SJCRH30 (cell line): ENCODE measurements around the gene PXDN. TPM values are rescaled to one million over a fixed set of nuclear protein-coding genes. Genes with fewer than 3 reads are reported as not detected.

Experiments used
- DNase-seq, 2 experiments: peaks; one replicate each; pipeline ENCODE4 v3.0.0-alpha.2; 2015 to 2020
- H3K27ac ChIP-seq: fragments of 250-450 bp; sonication (Bioruptor Pico); 2 replicates; pipeline ENCODE4 v1.5.1; 2020; ENCODE audit warnings: mild to moderate bottlenecking, moderate library complexity
- H3K27me3 ChIP-seq: fragments of 250-450 bp; sonication (Bioruptor Pico); 2 replicates; pipeline ENCODE4 v1.5.1; 2020; ENCODE audit warnings: mild to moderate bottlenecking, moderate library complexity
- H3K36me3 ChIP-seq: fragments of 250-450 bp; sonication (Bioruptor Pico); 2 replicates; pipeline ENCODE4 v1.5.1; 2020; ENCODE audit warnings: mild to moderate bottlenecking, moderate library complexity
- H3K4me1 ChIP-seq: fragments of 250-450 bp; sonication (Bioruptor Pico); 2 replicates; pipeline ENCODE4 v1.5.1; 2020; ENCODE audit warnings: mild to moderate bottlenecking, moderate library complexity
- H3K4me3 ChIP-seq: fragments of 250-450 bp; sonication (Bioruptor Pico); 2 replicates; pipeline ENCODE4 v1.5.1; 2020; ENCODE audit warnings: mild to moderate bottlenecking, moderate library complexity
- H3K9me3 ChIP-seq: fragments of 250-450 bp; sonication (Bioruptor Pico); replicated peaks from 2 replicates; pipeline ENCODE4 v1.5.1; 2020; ENCODE audit warnings: mild to moderate bottlenecking, moderate library complexity
- total RNA-seq: library from RNA; depleted of rRNA; stranded (reverse); fragments of >200 nt; shearing (Covaris generic); gene quantifications from 2 replicates; pipeline ENCODE4 v1.2.3, GENCODE V29; 2014

The PXDN gene
- total RNA-seq, 1 experiment from 2014 or later = 312 TPM

DNA sequence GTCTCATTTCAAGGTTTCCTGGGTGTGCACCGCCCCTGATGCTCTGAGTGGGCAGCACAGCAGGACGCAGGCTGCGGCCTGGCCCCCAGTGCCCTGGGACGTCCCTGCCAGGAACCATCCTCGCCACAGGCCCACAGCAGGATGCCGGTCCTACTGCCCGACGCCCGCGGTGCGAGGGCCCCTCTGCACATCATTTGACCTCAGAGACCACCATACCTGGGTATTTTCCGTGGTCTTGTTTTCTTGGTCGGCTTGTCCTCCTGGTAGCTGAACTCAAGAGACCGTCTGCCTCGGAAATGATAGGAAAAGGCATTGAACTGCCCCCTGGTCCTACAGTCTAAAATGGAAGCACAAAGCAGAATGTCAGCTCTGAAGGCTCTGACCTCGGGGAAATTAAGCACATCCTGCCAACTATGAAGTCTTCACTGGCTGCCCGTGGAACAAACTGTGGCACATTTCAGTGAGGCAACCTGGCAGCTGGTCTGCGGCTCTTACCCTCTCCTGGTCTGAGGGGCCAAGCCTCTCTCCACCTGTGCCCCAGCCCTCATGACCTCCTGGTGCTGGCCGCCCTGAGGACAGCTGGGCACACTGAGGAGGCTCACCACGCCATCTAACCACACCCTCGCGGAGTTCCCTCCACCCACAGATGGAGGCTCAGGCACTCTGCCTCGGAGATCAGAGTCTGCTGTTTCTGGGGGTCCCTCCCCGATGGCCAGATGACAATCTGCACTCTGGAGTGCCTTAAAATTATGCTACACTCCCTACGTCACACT lies 105.0 kb downstream of the PXDN start:
- peaks cover 4% of the 10 kb centered on the region for H3K4me1 ChIP-seq
- H3K9me3 ChIP-seq = no peaks in the 10 kb centered on the region
- H3K36me3 ChIP-seq = peaks cover 75% of the 10 kb centered on the region
- H3K4me3 ChIP-seq = no peak overlapping the region
- H3K27ac ChIP-seq = no peak overlapping the region
- no peaks in the 10 kb centered on the region for H3K27me3 ChIP-seq
- peak; percentile 35 to 41 for DNase-seq

DNA sequence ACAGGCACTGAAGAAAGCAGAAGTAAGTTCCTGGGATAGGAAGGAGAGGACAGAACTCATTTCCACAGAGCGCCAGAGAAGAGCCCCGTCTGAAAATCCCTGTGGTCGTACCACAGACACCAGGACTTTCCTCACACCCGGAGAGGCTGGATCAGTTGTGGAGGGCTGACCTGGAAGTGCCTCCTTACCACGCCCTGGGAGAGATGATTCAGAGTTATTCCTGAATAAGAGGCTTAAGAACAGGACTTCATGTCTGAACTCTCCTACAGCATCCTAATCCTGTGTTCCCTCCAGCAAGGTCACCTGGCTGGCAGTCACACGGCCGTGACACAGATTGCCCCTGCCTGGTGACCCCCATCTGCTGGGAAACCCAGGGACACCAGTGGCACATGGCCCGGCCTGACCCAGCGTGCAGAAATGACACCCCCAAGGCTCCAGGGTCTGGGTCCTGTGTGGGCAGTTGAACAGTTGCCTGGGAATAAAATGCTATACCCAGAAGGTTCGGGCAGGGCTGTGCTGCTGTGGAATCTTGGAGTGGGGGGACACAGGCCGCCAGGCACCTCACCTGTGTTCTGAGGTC lies 105.9 kb downstream of the PXDN start:
- H3K9me3 ChIP-seq = no peaks in the 10 kb centered on the region
- H3K27ac ChIP-seq = no peak overlapping the region
- no peaks in the 10 kb centered on the region for H3K27me3 ChIP-seq
- DNase-seq = no peak
- H3K4me3 ChIP-seq = no peak overlapping the region
- H3K36me3 ChIP-seq = peaks cover 77% of the 10 kb centered on the region
- H3K4me1 ChIP-seq = peaks cover 10% of the 10 kb centered on the region

DNA sequence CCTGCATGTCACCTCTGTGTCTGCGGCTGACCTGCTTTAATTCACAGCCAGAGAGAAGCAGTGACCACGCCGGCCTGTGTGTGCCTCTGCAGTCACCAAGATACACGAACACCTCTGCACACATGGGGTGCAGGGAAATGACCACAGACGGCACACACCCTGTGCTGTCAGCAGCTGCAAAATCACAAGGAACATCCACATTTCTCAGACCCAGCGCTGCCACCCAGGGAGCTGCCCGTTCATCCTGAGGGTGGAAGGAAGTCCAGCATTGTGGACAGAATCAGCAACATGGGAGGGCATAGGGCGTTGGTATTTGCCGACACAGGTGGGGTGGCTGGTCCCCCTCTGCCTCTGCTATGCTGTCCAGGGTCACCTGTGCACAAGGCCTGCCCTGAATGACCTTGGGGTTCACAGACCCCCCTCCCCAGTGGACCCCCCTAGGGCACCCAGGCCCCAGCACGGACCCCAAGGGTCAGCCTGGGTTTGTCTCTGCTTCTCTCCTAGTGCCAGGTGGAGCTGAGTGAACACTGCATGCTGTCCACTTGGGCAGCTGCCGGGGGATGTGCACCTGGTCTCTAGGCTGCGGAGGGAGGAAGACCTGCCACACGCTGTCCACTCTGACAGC lies 107.4 kb downstream of the PXDN start:
- H3K4me3 ChIP-seq = no peak overlapping the region
- H3K4me1 ChIP-seq = peaks cover 14% of the 10 kb centered on the region
- peaks cover 76% of the 10 kb centered on the region for H3K36me3 ChIP-seq
- H3K27ac ChIP-seq = no peak overlapping the region
- H3K9me3 ChIP-seq = no peaks in the 10 kb centered on the region
- no peak for DNase-seq
- no peaks in the 10 kb centered on the region for H3K27me3 ChIP-seq

DNA sequence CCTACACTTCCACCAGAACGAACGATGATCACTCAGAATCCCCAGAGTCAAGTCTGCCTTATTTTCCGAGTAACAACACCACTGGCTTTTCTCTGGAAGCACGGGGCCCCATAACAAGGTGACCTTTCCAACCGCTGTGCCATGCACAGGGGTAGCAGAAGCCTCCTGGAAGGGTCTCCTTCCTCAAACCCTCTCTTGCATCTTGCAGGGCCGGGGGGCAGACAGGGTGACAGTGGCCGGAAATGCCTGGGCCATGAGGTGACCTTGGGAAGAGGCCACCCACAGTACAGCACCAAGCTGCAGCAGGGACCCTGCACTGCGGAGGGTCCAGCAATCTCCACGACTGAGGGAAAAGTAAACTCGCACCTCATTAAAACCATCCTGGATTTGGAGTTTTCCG lies 108.5 kb downstream of the PXDN start:
- Histone ChIP-seq H3K36me3 (peaks cover 80% of the 10 kb centered on the region), H3K9me3 (no peaks in the 10 kb centered on the region), H3K27me3 (no peaks in the 10 kb centered on the region), H3K27ac (no peak overlapping the region), H3K4me1 (peaks cover 14% of the 10 kb centered on the region), H3K4me3 (no peak overlapping the region)
- DNase-seq = no peak

DNA sequence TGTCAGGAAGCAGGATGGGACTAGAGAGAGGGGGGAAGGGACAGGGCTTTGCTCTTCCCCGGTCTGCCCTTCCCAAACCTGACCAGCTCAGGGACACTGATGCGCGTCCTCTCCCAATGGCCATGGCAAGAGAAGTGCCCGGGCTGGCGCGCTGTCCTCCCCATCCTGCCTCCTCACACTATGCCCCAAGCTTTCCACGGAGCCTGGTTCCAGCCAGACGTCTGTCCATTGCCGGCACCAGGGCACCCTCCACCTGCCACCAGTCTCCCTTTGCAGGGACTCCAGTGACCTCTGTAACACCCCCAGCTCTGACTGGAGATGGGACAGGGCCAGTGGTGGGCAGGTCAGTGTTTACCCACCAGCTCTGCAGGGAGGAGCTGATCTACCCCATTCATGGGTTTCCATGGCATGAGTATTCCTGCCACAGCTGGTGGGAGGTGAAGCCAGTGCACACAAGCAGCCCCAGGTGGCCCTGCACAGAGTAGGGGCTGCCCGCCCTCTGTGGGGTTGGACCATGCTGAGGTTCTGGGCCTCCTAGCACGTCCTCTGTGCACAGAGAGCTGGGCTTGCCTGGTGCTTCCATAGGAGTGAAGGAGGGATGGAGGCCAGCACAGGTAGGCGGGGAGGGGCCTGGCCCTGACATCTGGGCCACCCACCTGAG lies 109.5 kb downstream of the PXDN start:
- Histone ChIP-seq H3K4me1 (peaks cover 14% of the 10 kb centered on the region), H3K36me3 (peaks cover 82% of the 10 kb centered on the region)
- DNase-seq = no peak

DNA sequence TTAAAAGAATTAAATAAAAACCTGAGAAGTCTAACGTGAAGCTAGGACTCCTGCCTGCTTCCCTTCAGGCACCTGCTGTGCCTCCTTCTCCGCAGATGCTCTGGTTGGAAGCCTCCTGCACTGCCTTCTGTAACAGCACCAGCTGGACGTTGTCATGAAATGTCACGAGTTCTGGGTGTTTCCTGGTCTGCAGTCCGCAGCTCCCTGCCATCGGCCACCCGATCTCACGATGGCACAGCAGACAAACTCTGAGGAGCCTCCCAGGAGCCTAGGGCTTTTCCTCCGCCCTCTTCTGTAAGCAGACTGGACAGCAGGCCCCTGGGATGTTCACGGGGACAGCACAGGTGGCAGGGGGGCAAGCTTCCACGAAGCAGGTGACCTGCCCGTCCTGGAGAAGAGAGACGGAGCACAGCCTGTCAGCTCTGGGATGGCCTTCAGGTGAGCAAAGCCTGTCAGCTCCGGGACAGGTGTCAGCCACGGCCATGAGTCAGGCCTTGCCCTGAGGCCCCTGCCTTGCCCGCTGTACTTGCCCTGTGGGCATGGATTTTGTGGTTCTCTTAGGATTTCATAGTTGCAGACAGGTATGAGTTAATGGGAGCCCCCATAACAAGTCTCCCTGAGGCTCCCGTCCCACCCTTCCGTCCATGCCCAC lies 110.3 kb downstream of the PXDN start:
- Histone ChIP-seq H3K4me3 (no peak overlapping the region), H3K27me3 (no peaks in the 10 kb centered on the region), H3K36me3 (peaks cover 83% of the 10 kb centered on the region), H3K27ac (no peak overlapping the region), H3K9me3 (0 out of 2 replicates have a peak, but pooled peaks cover 5% of the 10 kb centered on the region), H3K4me1 (peaks cover 10% of the 10 kb centered on the region)
- DNase-seq = no peak

More for the DNA sequence above, 109.5 kb downstream of the PXDN start:
- Histone ChIP-seq H3K27ac (no peak overlapping the region), H3K9me3 (0 out of 2 replicates have a peak, but pooled peaks cover under 1% of the 10 kb centered on the region), H3K27me3 (no peaks in the 10 kb centered on the region), H3K4me3 (no peak overlapping the region)

DNA sequence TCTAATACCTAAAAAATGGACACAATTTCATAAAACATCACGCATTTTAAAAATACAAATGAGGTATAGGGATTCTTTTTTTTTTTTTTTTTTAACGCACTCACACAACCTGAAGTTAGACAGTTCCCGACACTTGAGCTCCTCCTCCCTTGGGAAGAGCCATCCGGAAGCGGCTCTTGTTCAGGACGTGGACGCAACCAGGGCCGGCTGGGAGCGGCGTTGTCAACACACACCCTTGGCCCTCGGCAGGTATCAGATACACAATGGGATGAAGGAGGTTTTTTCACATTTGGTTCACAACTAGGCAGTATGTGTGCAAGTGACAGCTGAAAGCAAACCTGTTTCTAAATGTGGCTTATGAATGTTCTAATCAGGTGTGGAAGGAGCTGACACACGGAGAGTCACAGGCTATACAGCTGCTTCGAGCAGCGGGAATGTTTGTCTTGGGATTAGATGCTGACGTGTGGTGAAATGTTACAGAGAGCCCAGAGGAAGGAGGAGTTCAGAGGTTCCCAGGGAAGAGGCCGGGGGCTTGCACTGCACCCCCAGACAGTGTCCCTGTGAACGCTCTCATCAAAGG lies 111.1 kb downstream of the PXDN start:
- H3K27ac ChIP-seq = no peak overlapping the region
- H3K9me3 ChIP-seq = 0 out of 2 replicates have a peak, but pooled peaks cover 5% of the 10 kb centered on the region
- DNase-seq = peak in 1 of 2 experiments; percentile 64
- peaks cover 77% of the 10 kb centered on the region for H3K36me3 ChIP-seq
- peaks cover 10% of the 10 kb centered on the region; the same call in 1 of the 2 replicates for H3K4me1 ChIP-seq
- H3K4me3 ChIP-seq = no peak overlapping the region
- no peaks in the 10 kb centered on the region for H3K27me3 ChIP-seq

DNA sequence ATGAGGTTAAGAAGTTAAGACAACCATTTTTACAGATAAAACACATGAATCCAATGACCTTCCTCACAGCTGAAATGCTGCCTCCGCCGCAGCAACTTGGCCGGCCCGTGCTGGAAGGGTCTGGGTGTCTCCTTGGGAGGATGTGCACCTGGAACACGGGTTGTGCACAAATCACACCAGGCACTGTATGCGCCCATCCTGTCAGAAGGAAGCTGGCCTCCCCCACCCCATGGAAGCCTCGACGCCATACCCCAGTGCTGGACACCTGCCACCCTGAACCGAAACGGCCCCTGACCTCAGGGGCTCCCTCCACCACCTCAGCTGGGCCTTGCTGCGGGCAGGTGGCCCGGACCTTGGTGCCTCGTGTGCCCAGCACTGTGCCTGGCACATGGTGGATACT lies 111.8 kb downstream of the PXDN start:
- DNase-seq = no peak
- Histone ChIP-seq H3K36me3 (peaks cover 73% of the 10 kb centered on the region), H3K9me3 (0 out of 2 replicates have a peak, but pooled peaks cover 5% of the 10 kb centered on the region), H3K4me3 (no peak overlapping the region), H3K4me1 (peaks cover 10% of the 10 kb centered on the region; the same call in 1 of the 2 replicates), H3K27ac (no peak overlapping the region), H3K27me3 (no peaks in the 10 kb centered on the region)

DNA sequence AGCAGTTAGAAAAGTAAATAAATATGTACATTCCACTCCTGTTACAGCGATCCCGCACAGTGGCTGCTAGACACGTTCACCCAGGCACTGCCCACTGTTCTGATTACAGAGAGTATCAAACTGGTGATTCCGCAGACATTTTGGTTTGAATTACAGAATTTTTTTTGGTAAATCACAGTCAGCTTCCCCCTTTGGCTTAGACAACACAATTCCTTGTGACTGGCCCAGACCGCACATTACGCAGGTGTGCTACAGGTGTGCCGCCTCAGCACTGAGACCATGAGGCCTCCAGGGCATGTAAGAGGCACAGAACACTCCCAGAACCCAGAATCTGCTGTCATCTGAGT lies 112.3 kb downstream of the PXDN start:
- Histone ChIP-seq H3K27me3 (no peaks in the 10 kb centered on the region), H3K36me3 (peaks cover 73% of the 10 kb centered on the region), H3K27ac (no peak overlapping the region), H3K9me3 (0 out of 2 replicates have a peak, but pooled peaks cover 5% of the 10 kb centered on the region), H3K4me1 (peaks cover 10% of the 10 kb centered on the region; the same call in 1 of the 2 replicates), H3K4me3 (no peak overlapping the region)
- no peak for DNase-seq

DNA sequence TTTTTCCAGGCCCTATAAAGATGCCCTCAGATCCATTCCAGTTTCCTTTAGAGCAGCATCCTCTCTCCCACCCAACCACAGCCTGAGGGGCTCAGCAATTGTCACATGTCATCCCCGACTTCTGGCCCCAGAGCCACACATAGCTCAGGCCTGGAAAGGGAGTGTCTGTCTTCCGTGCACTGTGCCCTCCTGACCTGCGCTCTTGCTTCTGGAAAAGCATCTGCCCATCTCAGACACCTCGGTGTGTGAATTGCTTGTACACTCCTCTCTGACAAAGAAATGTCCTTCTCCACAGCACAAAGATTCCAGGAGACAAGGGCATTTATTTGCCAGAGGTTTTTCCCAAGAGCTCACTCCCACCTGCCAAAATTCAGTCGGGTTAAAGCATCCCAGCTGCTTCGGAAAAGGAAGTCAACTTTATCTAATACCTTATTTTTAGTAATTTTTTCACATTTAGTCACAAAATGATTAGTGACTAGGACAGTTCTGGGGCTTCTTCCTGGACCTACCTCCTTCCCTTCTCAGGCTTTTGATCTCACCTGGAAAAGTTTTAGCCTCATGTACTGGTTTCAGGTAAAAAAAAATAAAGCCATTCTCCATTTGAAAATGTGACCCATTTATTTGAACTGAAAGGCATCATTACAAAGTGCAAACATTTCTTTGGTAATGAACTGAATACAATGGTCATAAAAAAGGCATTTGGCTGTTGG lies 112.9 kb downstream of the PXDN start:
- no peak overlapping the region for H3K27ac ChIP-seq

DNA sequence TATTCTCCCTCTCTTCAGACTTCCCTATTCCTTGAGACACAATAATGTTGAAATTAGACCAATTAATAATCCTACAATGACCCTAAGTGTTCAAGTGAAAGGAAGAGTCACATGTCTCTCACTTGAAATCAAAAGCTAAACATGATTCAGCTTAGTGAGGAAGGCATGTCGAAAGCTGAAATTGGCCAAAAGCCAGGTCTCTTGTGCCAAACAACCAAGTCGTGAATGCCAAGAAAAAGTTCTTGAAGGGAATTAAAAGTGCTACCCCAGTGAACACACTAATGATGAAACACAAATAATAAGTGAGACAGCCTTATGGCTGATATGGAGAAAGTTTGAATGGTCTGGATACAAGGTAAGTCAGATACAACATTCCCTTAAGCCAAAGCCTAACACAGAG lies 115.4 kb downstream of the PXDN start:
- no peaks in the 10 kb centered on the region for H3K27me3 ChIP-seq
- H3K36me3 ChIP-seq = peaks cover 46% of the 10 kb centered on the region
- 0 out of 2 replicates have a peak, but pooled peaks cover 5% of the 10 kb centered on the region for H3K9me3 ChIP-seq
- DNase-seq = no peak
- H3K4me3 ChIP-seq = no peak overlapping the region
- peaks cover 9% of the 10 kb centered on the region; the same call in 1 of the 2 replicates for H3K4me1 ChIP-seq
- no peak overlapping the region for H3K27ac ChIP-seq

More for the DNA sequence above, 112.9 kb downstream of the PXDN start:
- no peak for DNase-seq
- peaks cover 10% of the 10 kb centered on the region; the same call in 1 of the 2 replicates for H3K4me1 ChIP-seq
- H3K4me3 ChIP-seq = no peak overlapping the region
- peaks cover 70% of the 10 kb centered on the region for H3K36me3 ChIP-seq
- no peaks in the 10 kb centered on the region for H3K27me3 ChIP-seq
- 0 out of 2 replicates have a peak, but pooled peaks cover 5% of the 10 kb centered on the region for H3K9me3 ChIP-seq

DNA sequence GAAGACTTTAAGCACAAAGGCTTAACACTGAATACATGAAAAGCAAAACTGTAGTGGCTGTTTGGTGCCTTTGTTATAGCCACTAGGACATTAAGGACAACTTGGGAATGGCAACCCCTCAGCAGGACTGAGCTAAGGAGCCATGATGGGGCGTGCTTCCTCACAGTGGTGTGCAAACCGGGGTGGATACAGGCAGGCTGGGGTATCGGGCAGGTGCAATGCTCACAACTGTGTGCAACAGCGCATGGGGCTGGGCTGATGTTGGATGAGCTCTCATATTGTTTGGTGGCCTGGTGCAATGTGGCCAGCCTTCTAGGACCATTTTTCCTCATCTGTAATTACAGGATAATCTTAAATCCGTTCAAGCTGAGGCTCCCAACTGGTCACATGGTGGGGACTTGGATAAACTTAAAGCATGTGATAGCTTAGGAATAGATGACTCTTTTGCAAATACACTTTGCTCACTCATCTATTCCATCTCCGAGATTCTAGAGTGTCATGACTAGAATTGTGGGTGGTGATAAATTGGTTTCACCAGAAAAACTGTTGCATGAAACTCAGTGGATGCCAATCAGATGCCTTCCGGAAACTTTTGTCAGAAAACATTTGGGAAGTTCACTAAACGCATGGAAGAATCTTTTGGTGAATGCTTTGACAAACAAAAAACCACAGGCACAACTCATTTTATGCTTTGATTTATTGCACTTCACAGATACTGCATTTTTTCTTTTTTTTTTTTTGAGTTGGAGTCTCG lies 116.5 kb downstream of the PXDN start:
- Histone ChIP-seq H3K27me3 (no peaks in the 10 kb centered on the region), H3K36me3 (peaks cover 35% of the 10 kb centered on the region), H3K4me1 (no peaks in the 10 kb centered on the region; the same call in 1 of the 2 replicates), H3K27ac (no peak overlapping the region), H3K4me3 (no peak overlapping the region), H3K9me3 (0 out of 2 replicates have a peak, but pooled peaks cover 5% of the 10 kb centered on the region)
- no peak for DNase-seq

DNA sequence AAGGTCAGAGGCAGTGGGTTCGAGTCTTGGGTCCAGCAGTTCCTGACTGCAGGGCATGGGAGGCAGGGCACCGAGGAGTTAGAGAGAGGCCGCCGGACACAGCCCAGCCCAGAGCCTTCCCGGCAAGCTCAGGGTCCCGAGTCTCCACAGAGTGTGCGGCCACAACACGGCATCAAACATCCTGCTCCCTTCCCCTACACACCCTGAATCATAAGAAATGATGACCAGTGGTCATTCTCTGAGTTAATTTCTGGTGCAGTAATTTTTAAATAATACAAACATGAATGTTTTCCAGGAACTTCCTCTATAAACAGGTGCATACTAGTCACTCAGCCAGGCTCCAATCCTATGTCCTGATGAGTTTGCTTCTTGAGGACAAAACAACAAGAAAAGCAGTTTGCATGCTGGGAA lies 118.0 kb downstream of the PXDN start:
- H3K4me3 ChIP-seq = no peak overlapping the region
- no peaks in the 10 kb centered on the region for H3K27me3 ChIP-seq
- H3K9me3 ChIP-seq = 0 out of 2 replicates have a peak, but pooled peaks cover 5% of the 10 kb centered on the region
- no peak for DNase-seq
- peaks cover 21% of the 10 kb centered on the region for H3K36me3 ChIP-seq
- no peak overlapping the region for H3K27ac ChIP-seq
- no peaks in the 10 kb centered on the region; the same call in 1 of the 2 replicates for H3K4me1 ChIP-seq
